A549 (cell line): ENCODE measurements around the gene KCNN1. TPM values are rescaled to one million over a fixed set of nuclear protein-coding genes. Genes with fewer than 3 reads are reported as not detected.

Experiments
- ATAC-seq, 2 experiments: fragments of 200-7000 bp in 1 of 2; fragments of >200 bp in 1 of 2; cut with Nextera tagmentation in 1 of 2; cut with Tn5 transposase in 1 of 2; 3 replicates each; pipeline versions ENCODE4 v1.8.0 to v1.9.1; 2018 to 2020; ENCODE audit warnings: mild to moderate bottlenecking in 1 of 2, moderate library complexity in 1 of 2
- CTCF ChIA-PET: fragments of 300-600 bp; sonication (Branson Sonifier 250); formaldehyde crosslinking; extraction: SDS; loops from one replicate; lab custom pipeline; 2021; ENCODE audit warnings: antibody characterized with exemption, inconsistent platforms; lab: Yijun Ruan, JAX
- POLR2A ChIA-PET: fragments of 350-600 bp; formaldehyde crosslinking; extraction: SDS; loops from one replicate; lab custom pipeline; 2021; ENCODE audit warnings: antibody characterized with exemption, inconsistent platforms; lab: Yijun Ruan, JAX
- DNase-seq, 2 experiments: peaks; one replicate each; pipeline versions ENCODE4 v3.0.0 to v3.0.0-alpha.2; 2011 to 2016; ENCODE audit warnings: low read depth in 1 of 2, low spot score in 1 of 2
- FAIRE-seq: peaks from 2 replicates; lab custom pipeline; 2011; peaks lifted over from hg19 to GRCh38; lab: Jason Lieb, UNC
- H3K27ac ChIP-seq, 2 experiments: fragments of >200 bp; sonication (Bioruptor Twin); formaldehyde crosslinking; 3 replicates each; pipeline ENCODE4 v1.5.1; 2016 to 2017
- H3K4me1 ChIP-seq: fragments of >200 bp; sonication (Bioruptor Twin); formaldehyde crosslinking; 3 replicates; pipeline ENCODE4 v1.6.1; 2016
- H3K4me2 ChIP-seq: fragments of >200 bp; sonication (Bioruptor Twin); formaldehyde crosslinking; 3 replicates; pipeline ENCODE4 v1.6.1; 2016
- H3K4me3 ChIP-seq: fragments of >200 bp; sonication (Bioruptor Twin); formaldehyde crosslinking; 3 replicates; pipeline ENCODE4 v1.5.1; 2016
- H3K9me3 ChIP-seq: fragments of >200 bp; sonication (Bioruptor Twin); formaldehyde crosslinking; 3 replicates; pipeline ENCODE4 v1.6.1; 2016
- BHLHE40 ChIP-seq: IDR thresholded peaks from 2 replicates; pipeline ENCODE4 v1.6.1; 2012; ENCODE audit warnings: low read depth, low read length, inconsistent platforms
- CBX2 ChIP-seq: fragments of 200-600 bp; sonication (generic); IDR thresholded peaks from 2 replicates; pipeline ENCODE4 v1.6.1; 2016; ENCODE audit warnings: low read depth, mild to moderate bottlenecking, borderline replicate concordance
- CBX8 ChIP-seq: fragments of 200-600 bp; sonication (generic); IDR thresholded peaks from 2 replicates; pipeline ENCODE4 v1.6.1; 2016
- CHD2 ChIP-seq: fragments of 150-350 bp; IDR thresholded peaks from 2 replicates; pipeline ENCODE4 v1.6.1; 2014; ENCODE audit warnings: low read length; ENCODE audit not compliant: partially characterized antibody
- EP300 ChIP-seq, 2 experiments: fragments of >200 bp; sonication (Bioruptor Twin); formaldehyde crosslinking; IDR thresholded peaks; 2 replicates in 1 of 2; 3 replicates in 1 of 2; pipeline ENCODE4 v1.6.1; 2016 to 2017
- ESRRA ChIP-seq: fragments of 150-350 bp; IDR thresholded peaks from 2 replicates; pipeline ENCODE4 v1.6.1; 2014; ENCODE audit warnings: mild to moderate bottlenecking, low read length, borderline replicate concordance
- GATA3 ChIP-seq: IDR thresholded peaks from 2 replicates; pipeline ENCODE4 v1.6.1; 2012; ENCODE audit warnings: borderline replicate concordance
- HOXA7 ChIP-seq: fragments of 250-450 bp; sonication (Bioruptor Pico); IDR thresholded peaks from 2 replicates; pipeline ENCODE4 v1.5.0; 2020; ENCODE audit warnings: mild to moderate bottlenecking, moderate library complexity
- HOXB13 ChIP-seq: fragments of 250-450 bp; sonication (Bioruptor Pico); IDR thresholded peaks from 2 replicates; pipeline ENCODE4 v1.5.0; 2020; ENCODE audit warnings: low read depth, mild to moderate bottlenecking, moderate library complexity
- JUN ChIP-seq, 2 experiments: fragments of >200 bp; sonication (Bioruptor Twin); formaldehyde crosslinking; IDR thresholded peaks; 2 replicates in 1 of 2; 3 replicates in 1 of 2; pipeline ENCODE4 v1.6.1; 2016 to 2017
- KDM5A ChIP-seq: fragments of 200-600 bp; sonication (generic); IDR thresholded peaks from 2 replicates; pipeline ENCODE4 v1.6.1; 2016; ENCODE audit warnings: antibody characterized with exemption, mild to moderate bottlenecking
- RAD21 ChIP-seq, 2 experiments: fragments of >200 bp in 1 of 2; sonication (Bioruptor Twin) in 1 of 2; formaldehyde crosslinking in 1 of 2; IDR thresholded peaks in 1 of 2; conservative IDR thresholded peaks in 1 of 2; 2 replicates in 1 of 2; 3 replicates in 1 of 2; pipeline ENCODE4 v1.6.1; 2012 to 2018; ENCODE audit warnings: inconsistent platforms in 1 of 2
- RCOR1 ChIP-seq: fragments of 150-350 bp; IDR thresholded peaks from 2 replicates; pipeline ENCODE4 v1.6.1; 2014; ENCODE audit warnings: antibody characterized with exemption, low read length, low read depth
- RFX5 ChIP-seq: fragments of 450-650 bp; IDR thresholded peaks from 2 replicates; pipeline ENCODE4 v1.7.1; 2014; ENCODE audit warnings: antibody characterized with exemption, mild to moderate bottlenecking, moderate library complexity
- SREBF2 ChIP-seq: fragments of 450-650 bp; IDR thresholded peaks from 2 replicates; pipeline ENCODE4 v1.6.1; 2014; ENCODE audit warnings: mild to moderate bottlenecking, moderate library complexity
- TFCP2L1 ChIP-seq: fragments of 250-450 bp; sonication (Bioruptor Pico); IDR thresholded peaks from 2 replicates; pipeline ENCODE4 v1.5.0; 2021; ENCODE audit warnings: mild to moderate bottlenecking
- TP53 ChIP-seq: fragments of 250-450 bp; sonication (Bioruptor Pico); IDR thresholded peaks from 2 replicates; pipeline ENCODE4 v1.5.0; 2021; ENCODE audit warnings: mild to moderate bottlenecking, moderate library complexity
- ZFP36 ChIP-seq: fragments of 450-650 bp; IDR thresholded peaks from 2 replicates; pipeline ENCODE4 v1.6.1; 2014; ENCODE audit warnings: borderline replicate concordance; ENCODE audit not compliant: partially characterized antibody
- ZSCAN20 ChIP-seq: fragments of 250-450 bp; sonication (Bioruptor Pico); IDR thresholded peaks from 2 replicates; pipeline ENCODE4 v1.8.0; 2022; ENCODE audit warnings: mild to moderate bottlenecking, moderate library complexity
- WGBS: methylation state at CpG from one replicate; pipeline ENCODE4 v1.1.6; 2017; ENCODE audit errors: missing lambda C conversion rate; 5-methylcytosine and 5-hydroxymethylcytosine counted together
- polyA plus RNA-seq, 4 experiments: library from polyadenylated mRNA; depleted of rRNA in 3 of 4; stranded (reverse); fragments of >200 nt; fragmentation: RNase III in 1 of 4; extraction: RNeasy Plus Mini Kit Qiagen cat#74134 plus additional on column Dnase treatment in 1 of 4; gene quantifications; 2 replicates in 3 of 4; 3 replicates in 1 of 4; pipeline ENCODE4 v1.2.3, GENCODE V29; 2011 to 2017
- TF ChIP-seq, protein P1 (sequence below): fragments of 250-450 bp; sonication (Bioruptor Pico); IDR thresholded peaks from 2 replicates; pipeline ENCODE4 v1.5.0; 2021; ENCODE audit warnings: mild to moderate bottlenecking, moderate library complexity, borderline replicate concordance
- TF ChIP-seq, protein P2 (sequence below): fragments of >200 bp; sonication (Bioruptor Twin); formaldehyde crosslinking; IDR thresholded peaks from 2 replicates; pipeline ENCODE4 v1.6.1; 2016
- TF ChIP-seq, protein P3 (sequence below): fragments of 450-650 bp; IDR thresholded peaks from 2 replicates; pipeline ENCODE4 v1.6.1; 2014; ENCODE audit warnings: antibody characterized with exemption
- TF ChIP-seq, protein P4 (sequence below): IDR thresholded peaks from 2 replicates; pipeline ENCODE4 v1.6.1; 2012
- TF ChIP-seq, protein P5 (sequence below): fragments of >200 bp; sonication (Bioruptor Twin); formaldehyde crosslinking; IDR thresholded peaks from 3 replicates; pipeline ENCODE4 v1.6.1; 2016

KCNN1 gene
- polyA plus RNA-seq, 2 of the 4 experiments (the other 2 are of a cell fraction) = 0.43 to 0.85 TPM

DNA sequence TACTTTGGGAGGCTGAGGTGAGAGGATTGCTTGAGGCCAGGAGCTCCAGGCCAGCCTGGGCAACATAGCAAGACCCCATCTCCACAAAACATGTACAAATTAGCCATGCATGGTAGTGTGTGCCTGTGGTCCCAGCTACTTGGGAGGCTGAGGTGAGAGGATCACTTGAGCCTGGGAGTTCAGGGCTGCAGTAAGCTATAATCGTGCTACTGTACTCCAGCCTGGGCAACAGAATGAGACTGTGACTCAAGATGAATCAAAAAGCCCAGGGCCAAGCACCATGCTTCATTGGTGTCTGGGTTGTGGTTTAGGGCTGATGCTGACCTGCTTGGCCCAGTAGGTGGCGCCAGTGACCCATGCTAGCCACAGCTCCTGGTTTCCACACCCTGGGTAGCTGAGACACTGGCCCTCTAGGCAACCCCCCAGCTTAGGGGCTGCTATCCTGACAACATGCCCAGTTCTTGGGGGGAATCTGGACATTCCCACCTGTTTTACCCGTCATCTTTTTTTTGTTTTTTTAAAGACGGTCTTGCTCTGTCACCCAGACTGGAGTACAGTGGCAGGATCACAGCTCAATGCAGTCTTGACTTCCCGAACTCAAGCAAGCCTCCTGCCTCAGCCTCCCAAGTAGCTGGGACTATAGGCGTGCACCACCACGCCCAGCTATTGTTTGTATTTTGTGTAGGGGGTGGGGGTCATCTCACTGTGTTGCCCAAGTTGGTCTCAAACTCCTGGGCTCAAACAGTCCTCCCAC lies 28.6 kb upstream of the KCNN1 start (continued):
- TF ChIP-seq, protein P1, sequence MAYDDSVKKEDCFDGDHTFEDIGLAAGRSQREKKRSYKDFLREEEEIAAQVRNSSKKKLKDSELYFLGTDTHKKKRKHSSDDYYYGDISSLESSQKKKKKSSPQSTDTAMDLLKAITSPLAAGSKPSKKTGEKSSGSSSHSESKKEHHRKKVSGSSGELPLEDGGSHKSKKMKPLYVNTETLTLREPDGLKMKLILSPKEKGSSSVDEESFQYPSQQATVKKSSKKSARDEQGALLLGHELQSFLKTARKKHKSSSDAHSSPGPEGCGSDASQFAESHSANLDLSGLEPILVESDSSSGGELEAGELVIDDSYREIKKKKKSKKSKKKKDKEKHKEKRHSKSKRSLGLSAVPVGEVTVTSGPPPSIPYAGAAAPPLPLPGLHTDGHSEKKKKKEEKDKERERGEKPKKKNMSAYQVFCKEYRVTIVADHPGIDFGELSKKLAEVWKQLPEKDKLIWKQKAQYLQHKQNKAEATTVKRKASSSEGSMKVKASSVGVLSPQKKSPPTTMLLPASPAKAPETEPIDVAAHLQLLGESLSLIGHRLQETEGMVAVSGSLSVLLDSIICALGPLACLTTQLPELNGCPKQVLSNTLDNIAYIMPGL (CRISPR knock-in tag) = no peak
- TF ChIP-seq, all 56 proteins: peak for 4

DNA sequence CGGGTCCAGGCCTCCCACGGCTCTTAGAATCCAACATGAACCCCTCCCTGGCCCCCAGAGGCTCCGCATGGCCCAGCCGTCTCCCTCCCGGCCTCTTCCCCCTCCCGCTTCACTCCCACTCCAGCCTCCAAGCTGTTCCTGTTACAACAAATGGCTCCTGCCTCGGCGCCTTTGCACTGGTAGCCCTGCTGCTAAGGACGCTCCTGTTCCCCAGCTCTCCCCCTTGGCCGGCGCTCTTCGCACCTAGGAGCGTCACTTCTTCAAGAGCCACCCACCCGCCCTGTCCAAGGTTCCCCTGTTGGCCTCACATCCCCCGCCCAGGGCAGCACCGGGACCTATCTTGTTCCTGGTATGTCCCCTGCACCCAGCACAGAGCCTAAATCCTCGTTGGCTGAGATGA lies 24.7 kb upstream of the KCNN1 start:
- POLR2A ChIA-PET = no interaction called here
- no peak for DNase-seq

DNA sequence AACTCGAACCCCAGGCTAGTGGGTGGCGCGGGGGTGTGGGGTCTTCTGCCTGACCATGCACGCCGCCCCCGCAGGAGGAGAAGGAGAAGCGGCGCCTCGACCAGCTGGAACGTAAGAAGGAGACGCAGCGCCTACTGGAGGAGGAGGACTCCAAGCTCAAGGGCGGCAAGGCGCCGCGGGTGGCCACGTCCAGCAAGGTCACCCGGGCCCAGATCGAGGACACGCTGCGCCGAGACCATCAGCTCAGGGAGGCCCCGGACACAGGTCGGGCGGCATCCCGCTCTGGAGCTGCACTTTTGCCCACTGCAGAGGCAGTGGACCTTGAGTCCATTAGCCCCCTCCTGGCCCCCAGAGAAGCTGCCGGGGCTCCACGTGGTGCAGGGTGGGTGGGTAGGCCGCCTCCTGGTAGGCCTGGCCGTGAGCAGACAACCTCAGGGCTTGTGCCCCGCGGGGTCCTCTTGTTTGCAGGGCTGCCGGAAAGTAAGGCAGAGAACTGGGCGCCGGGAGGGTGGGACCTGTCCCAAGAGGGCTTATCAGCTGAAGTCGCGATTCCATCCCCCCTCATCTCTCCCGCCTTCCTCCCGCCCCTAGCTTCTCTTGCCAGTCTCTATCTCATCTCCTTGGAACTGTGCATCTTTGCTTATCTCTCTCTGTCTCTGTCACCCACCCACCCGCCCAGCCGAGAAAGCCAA lies 24.2 kb upstream of the KCNN1 start:
- ATAC-seq = no peak
- POLR2A ChIA-PET = no interaction called here

More for the DNA sequence above, 24.7 kb upstream of the KCNN1 start:
- Histone ChIP-seq H3K9me3 (no peaks in the 10 kb centered on the region), H3K27ac (no peak overlapping the region), H3K4me3 (no peak overlapping the region), H3K4me1 (peaks cover 11% of the 10 kb centered on the region; the same call in 2 of the 3 replicates), H3K4me2 (no peak overlapping the region)
- ATAC-seq (no peak), FAIRE-seq (no peak)
- CTCF ChIA-PET = interaction anchor here (1.1 to 24.1 kb wide), 3 partner anchors 10 to 72 kb away, joined by 7 to 493 read pairs (median 11); partner anchors contain the start of gene CCDC124
- WGBS = 90% methylated on average over 16 of the region's 17 CpGs
- no peak for TF ChIP-seq BHLHE40
- TF ChIP-seq TP53 (CRISPR knock-in tag) = no peak
- TF ChIP-seq, protein P2, sequence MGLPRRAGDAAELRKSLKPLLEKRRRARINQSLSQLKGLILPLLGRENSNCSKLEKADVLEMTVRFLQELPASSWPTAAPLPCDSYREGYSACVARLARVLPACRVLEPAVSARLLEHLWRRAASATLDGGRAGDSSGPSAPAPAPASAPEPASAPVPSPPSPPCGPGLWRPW = no peak
- TF ChIP-seq KDM5A = no peak
- TF ChIP-seq SREBF2 = no peak
- TF ChIP-seq, protein P3, sequence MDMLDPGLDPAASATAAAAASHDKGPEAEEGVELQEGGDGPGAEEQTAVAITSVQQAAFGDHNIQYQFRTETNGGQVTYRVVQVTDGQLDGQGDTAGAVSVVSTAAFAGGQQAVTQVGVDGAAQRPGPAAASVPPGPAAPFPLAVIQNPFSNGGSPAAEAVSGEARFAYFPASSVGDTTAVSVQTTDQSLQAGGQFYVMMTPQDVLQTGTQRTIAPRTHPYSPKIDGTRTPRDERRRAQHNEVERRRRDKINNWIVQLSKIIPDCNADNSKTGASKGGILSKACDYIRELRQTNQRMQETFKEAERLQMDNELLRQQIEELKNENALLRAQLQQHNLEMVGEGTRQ = no peak
- TF ChIP-seq GATA3 = no peak
- TF ChIP-seq, protein P1 (CRISPR knock-in tag) = no peak
- no peak for TF ChIP-seq CBX2
- no peak for TF ChIP-seq ESRRA
- no peak for TF ChIP-seq RCOR1
- no peak for TF ChIP-seq CBX8
- TF ChIP-seq JUN (IDR thresholded peaks at IDR 0.05) = no peak
- TF ChIP-seq, protein P4, sequence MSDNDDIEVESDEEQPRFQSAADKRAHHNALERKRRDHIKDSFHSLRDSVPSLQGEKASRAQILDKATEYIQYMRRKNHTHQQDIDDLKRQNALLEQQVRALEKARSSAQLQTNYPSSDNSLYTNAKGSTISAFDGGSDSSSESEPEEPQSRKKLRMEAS = no peak
- no peak for TF ChIP-seq ZFP36

More for the DNA sequence above, 24.2 kb upstream of the KCNN1 start:
- DNase-seq (no peak), FAIRE-seq (no peak)
- CTCF ChIA-PET = interaction anchor here (0.5 to 24.1 kb wide), 5 partner anchors 10 to 72 kb away, joined by 3 to 493 read pairs (median 7); partner anchors contain the start of gene CCDC124
- WGBS = 93% methylated on average over 22 of the region's 41 CpGs
- no peak overlapping the region for H3K4me3 ChIP-seq
- no peak for TF ChIP-seq RFX5
- no peak for TF ChIP-seq RAD21 (conservative IDR thresholded peaks at IDR 0.05 in 1 of 2, IDR thresholded peaks at IDR 0.05 in 1 of 2)
- no peak for TF ChIP-seq ESRRA
- TF ChIP-seq ZSCAN20 = no peak
- no peak for TF ChIP-seq EP300 (IDR thresholded peaks at IDR 0.05)
- no peak for TF ChIP-seq HOXB13 (CRISPR knock-in tag)
- TF ChIP-seq KDM5A = no peak
- TF ChIP-seq, protein P3 = no peak
- TF ChIP-seq CHD2 = no peak
- no peak for TF ChIP-seq TFCP2L1
- no peak for TF ChIP-seq HOXA7 (CRISPR knock-in tag)
- TF ChIP-seq, protein P4 = no peak
- TF ChIP-seq, protein P5, sequence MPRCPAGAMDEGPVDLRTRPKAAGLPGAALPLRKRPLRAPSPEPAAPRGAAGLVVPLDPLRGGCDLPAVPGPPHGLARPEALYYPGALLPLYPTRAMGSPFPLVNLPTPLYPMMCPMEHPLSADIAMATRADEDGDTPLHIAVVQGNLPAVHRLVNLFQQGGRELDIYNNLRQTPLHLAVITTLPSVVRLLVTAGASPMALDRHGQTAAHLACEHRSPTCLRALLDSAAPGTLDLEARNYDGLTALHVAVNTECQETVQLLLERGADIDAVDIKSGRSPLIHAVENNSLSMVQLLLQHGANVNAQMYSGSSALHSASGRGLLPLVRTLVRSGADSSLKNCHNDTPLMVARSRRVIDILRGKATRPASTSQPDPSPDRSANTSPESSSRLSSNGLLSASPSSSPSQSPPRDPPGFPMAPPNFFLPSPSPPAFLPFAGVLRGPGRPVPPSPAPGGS = no peak
- no peaks in the 10 kb centered on the region for H3K9me3 ChIP-seq
- H3K4me2 ChIP-seq = no peak overlapping the region
- H3K27ac ChIP-seq = no peak overlapping the region
- H3K4me1 ChIP-seq = peaks cover 13% of the 10 kb centered on the region; the same call in 2 of the 3 replicates
